ENCODE results near the gene PHACTR3. TPM values are rescaled to one million over a fixed set of nuclear protein-coding genes. Genes with fewer than 3 reads are reported as not detected.

The PHACTR3 gene
- total RNA-seq, 4 donors from 2014 or later = 5.4 to 15.9 (median 10.0) TPM

DNA sequence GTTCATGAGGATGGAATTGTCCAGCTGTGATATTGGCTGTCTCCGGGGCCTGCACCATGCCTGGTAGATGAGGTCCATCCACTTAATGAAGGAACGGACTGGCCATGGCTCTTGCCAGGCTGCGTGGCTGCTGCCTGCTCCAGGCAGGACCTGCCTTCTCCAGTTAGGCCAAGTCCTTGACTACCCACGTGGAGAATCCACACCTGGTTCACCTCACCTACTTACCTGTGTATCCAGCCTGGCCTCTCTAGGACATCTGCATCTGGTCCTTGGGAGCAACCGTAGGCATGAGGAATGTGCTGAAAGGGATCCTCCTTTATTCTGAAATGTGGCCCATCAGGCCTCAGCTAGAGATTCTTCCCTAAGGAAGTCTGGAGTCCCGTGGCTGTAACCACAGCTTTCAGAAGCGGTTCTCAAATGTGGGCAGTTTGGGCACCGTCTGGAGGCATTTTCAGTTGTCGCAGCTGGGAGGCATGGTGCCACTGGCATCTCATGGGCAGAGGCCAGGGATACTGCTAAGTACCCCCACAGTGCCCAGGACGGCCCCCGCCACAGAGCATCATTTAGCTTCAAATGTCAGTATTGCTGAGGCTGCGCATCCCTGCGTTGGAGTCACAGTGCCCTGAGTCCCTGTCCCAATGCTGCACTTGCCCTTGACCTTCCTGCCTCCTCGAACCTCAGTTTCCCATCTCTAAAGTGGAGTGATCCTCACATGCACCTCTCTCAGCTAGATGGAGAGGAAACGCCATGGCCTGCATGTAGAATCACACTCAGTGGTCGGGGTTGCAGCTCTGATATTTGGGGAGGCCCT is 67.5 kb downstream of the PHACTR3 start:
- H3K9me3 ChIP-seq = no peaks in the 10 kb centered on the region
- no peaks in the 10 kb centered on the region for H3K36me3 ChIP-seq
- no peak overlapping the region for H3K4me3 ChIP-seq
- DNase-seq (ENCODE audit: low spot score in 2 of 2) = no peak
- H3K27ac ChIP-seq = no peak overlapping the region
- TF ChIP-seq EP300 (IDR thresholded peaks at IDR 0.05) = no peak
- TF ChIP-seq, protein P1, sequence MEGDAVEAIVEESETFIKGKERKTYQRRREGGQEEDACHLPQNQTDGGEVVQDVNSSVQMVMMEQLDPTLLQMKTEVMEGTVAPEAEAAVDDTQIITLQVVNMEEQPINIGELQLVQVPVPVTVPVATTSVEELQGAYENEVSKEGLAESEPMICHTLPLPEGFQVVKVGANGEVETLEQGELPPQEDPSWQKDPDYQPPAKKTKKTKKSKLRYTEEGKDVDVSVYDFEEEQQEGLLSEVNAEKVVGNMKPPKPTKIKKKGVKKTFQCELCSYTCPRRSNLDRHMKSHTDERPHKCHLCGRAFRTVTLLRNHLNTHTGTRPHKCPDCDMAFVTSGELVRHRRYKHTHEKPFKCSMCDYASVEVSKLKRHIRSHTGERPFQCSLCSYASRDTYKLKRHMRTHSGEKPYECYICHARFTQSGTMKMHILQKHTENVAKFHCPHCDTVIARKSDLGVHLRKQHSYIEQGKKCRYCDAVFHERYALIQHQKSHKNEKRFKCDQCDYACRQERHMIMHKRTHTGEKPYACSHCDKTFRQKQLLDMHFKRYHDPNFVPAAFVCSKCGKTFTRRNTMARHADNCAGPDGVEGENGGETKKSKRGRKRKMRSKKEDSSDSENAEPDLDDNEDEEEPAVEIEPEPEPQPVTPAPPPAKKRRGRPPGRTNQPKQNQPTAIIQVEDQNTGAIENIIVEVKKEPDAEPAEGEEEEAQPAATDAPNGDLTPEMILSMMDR (IDR thresholded peaks at IDR 0.05) = no peak
- no peak for TF ChIP-seq POLR2A (IDR thresholded peaks at IDR 0.05)
- no peaks in the 10 kb centered on the region for H3K4me1 ChIP-seq
- peaks cover 0 to 11% of the 10 kb centered on the region in 2 donors for H3K27me3 ChIP-seq
- 83 to 86% methylated on average over 14 to 16 of the region's 16 CpGs for WGBS, 2 donors

- WGBS, 2 donors = 84 to 87% methylated on average over 9 of the region's 9 CpGs
- H3K27me3 ChIP-seq = peaks cover 0 to 12% of the 10 kb centered on the region in 2 donors
- H3K4me1 ChIP-seq = no peaks in the 10 kb centered on the region
- no peak overlapping the region for H3K4me3 ChIP-seq
- TF ChIP-seq POLR2A (IDR thresholded peaks at IDR 0.05) (no peak), EP300 (IDR thresholded peaks at IDR 0.05) (no peak)
- TF ChIP-seq, protein P1 (IDR thresholded peaks at IDR 0.05) = no peak
- no peak for DNase-seq (ENCODE audit: low spot score in 2 of 2)
- H3K36me3 ChIP-seq = no peaks in the 10 kb centered on the region
- no peak overlapping the region for H3K27ac ChIP-seq
- no peaks in the 10 kb centered on the region for H3K9me3 ChIP-seq
Measured at GRCh38 chr20:59672576-59672975, 68.2 kb downstream of the PHACTR3 start.

- Histone ChIP-seq H3K36me3 (no peaks in the 10 kb centered on the region), H3K27ac (no peak overlapping the region), H3K4me1 (no peaks in the 10 kb centered on the region), H3K27me3 (peaks cover 0 to 20% of the 10 kb centered on the region in 2 donors), H3K9me3 (no peaks in the 10 kb centered on the region), H3K4me3 (no peak overlapping the region)
- TF ChIP-seq, protein P1 (IDR thresholded peaks at IDR 0.05) = no peak
- no peak for TF ChIP-seq EP300 (IDR thresholded peaks at IDR 0.05)
- TF ChIP-seq POLR2A (IDR thresholded peaks at IDR 0.05) = no peak
- no peak for DNase-seq (ENCODE audit: low spot score in 2 of 2)
- 87 to 91% methylated on average over 11 to 16 of the region's 16 CpGs for WGBS, 2 donors
Measured at GRCh38 chr20:59673288-59673997, 69.1 kb downstream of the PHACTR3 start.

GRCh38 chr20:59673998-59674445 is 69.7 kb downstream of the PHACTR3 start:
- Histone ChIP-seq H3K27me3 (peaks cover 0 to 26% of the 10 kb centered on the region in 2 donors), H3K9me3 (no peaks in the 10 kb centered on the region), H3K4me1 (no peaks in the 10 kb centered on the region), H3K36me3 (no peaks in the 10 kb centered on the region), H3K27ac (no peak overlapping the region), H3K4me3 (no peak overlapping the region)
- 62 to 66% methylated on average over 10 of the region's 10 CpGs for WGBS, 2 donors
- TF ChIP-seq EP300 (IDR thresholded peaks at IDR 0.05) (no peak), POLR2A (IDR thresholded peaks at IDR 0.05) (no peak)
- TF ChIP-seq, protein P1 (IDR thresholded peaks at IDR 0.05) = no peak
- DNase-seq (ENCODE audit: low spot score in 2 of 2) = no peak

Measured in tibial nerve (tissue), 4 donors.